Measurements from ENCODE around the gene CYTH2.

CYTH2 gene

GRCh38 chr19:48445256-48445605 is 23.9 kb upstream of the CYTH2 start:
- Histone ChIP-seq H3K9me2 (replicated peaks; ENCODE audit: insufficient read depth, low read length) (no peaks in the 10 kb centered on the region), H3K27me3 (ENCODE audit: low read length) (no peaks in the 10 kb centered on the region), H3K36me3 (ENCODE audit: low read length) (0 out of 2 replicates have a peak, but pooled peaks cover 10% of the 10 kb centered on the region), H2AFZ (ENCODE audit: low read depth, low read length, severe bottlenecking) (peak overlapping the region; percentile 97), H3K4me2 (ENCODE audit: low read depth, low read length, poor library complexity, severe bottlenecking) (peak overlapping the region; percentile 96), H3K79me2 (ENCODE audit: insufficient read depth, low read length) (peaks cover 26% of the 10 kb centered on the region), H3K27ac (ENCODE audit: low read depth, low read length) (peak overlapping the region; percentile 68), H4K20me1 (ENCODE audit: low read depth, low read length) (no peaks in the 10 kb centered on the region), H3K4me3 (ENCODE audit: insufficient read depth, low read length, poor library complexity, severe bottlenecking) (peak overlapping the region; percentile 91), H3F3A (ENCODE audit: insufficient read depth) (no peaks in the 10 kb centered on the region), H3K9me3 (ENCODE audit: insufficient read depth, low read length) (no peaks in the 10 kb centered on the region), H3K9ac (ENCODE audit: low read length) (peak overlapping the region; percentile 87)
- TF ChIP-seq EZH2phosphoT487 (conservative IDR thresholded peaks at IDR 0.05; ENCODE audit: low read length), result no peak
- TF ChIP-seq, protein P1, sequence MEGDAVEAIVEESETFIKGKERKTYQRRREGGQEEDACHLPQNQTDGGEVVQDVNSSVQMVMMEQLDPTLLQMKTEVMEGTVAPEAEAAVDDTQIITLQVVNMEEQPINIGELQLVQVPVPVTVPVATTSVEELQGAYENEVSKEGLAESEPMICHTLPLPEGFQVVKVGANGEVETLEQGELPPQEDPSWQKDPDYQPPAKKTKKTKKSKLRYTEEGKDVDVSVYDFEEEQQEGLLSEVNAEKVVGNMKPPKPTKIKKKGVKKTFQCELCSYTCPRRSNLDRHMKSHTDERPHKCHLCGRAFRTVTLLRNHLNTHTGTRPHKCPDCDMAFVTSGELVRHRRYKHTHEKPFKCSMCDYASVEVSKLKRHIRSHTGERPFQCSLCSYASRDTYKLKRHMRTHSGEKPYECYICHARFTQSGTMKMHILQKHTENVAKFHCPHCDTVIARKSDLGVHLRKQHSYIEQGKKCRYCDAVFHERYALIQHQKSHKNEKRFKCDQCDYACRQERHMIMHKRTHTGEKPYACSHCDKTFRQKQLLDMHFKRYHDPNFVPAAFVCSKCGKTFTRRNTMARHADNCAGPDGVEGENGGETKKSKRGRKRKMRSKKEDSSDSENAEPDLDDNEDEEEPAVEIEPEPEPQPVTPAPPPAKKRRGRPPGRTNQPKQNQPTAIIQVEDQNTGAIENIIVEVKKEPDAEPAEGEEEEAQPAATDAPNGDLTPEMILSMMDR (IDR thresholded peaks at IDR 0.05; ENCODE audit: insufficient read depth, low read length, poor library complexity, severe bottlenecking), result peak; percentile 41

GRCh38 chr19:48445606-48446481 is 23.3 kb upstream of the CYTH2 start, which contains the start of gene GRWD1:
GRWD1 (plus strand) TSS chr19:48445983; CDS start chr19:48446006, 23 bp downstream.
- H3K79me2 ChIP-seq (ENCODE audit: insufficient read depth, low read length), result peaks cover 26% of the 10 kb centered on the region
- H3F3A ChIP-seq (ENCODE audit: insufficient read depth), result no peaks in the 10 kb centered on the region
- peak within 1 kb of the TSS; percentile 91 for H3K4me3 ChIP-seq (ENCODE audit: insufficient read depth, low read length, poor library complexity, severe bottlenecking)
- 0 out of 2 replicates have a peak, but pooled peaks cover 10% of the 10 kb centered on the region for H3K36me3 ChIP-seq (ENCODE audit: low read length)
- H2AFZ ChIP-seq (ENCODE audit: low read depth, low read length, severe bottlenecking), result peak within 1 kb of the TSS; percentile 97
- no peaks in the 10 kb centered on the region for H3K9me2 ChIP-seq (replicated peaks; ENCODE audit: insufficient read depth, low read length)
- H3K9me3 ChIP-seq (ENCODE audit: insufficient read depth, low read length), result no peaks in the 10 kb centered on the region
- H3K27ac ChIP-seq (ENCODE audit: low read depth, low read length), result peak within 1 kb of the TSS; percentile 68
- H3K9ac ChIP-seq (ENCODE audit: low read length), result peak within 1 kb of the TSS; percentile 87
- H4K20me1 ChIP-seq (ENCODE audit: low read depth, low read length), result no peaks in the 10 kb centered on the region
- H3K4me2 ChIP-seq (ENCODE audit: low read depth, low read length, poor library complexity, severe bottlenecking), result peak within 1 kb of the TSS; percentile 96
- H3K27me3 ChIP-seq (ENCODE audit: low read length), result no peaks in the 10 kb centered on the region
- TF ChIP-seq EZH2phosphoT487 (conservative IDR thresholded peaks at IDR 0.05; ENCODE audit: low read length), result no peak
- TF ChIP-seq, protein P1 (IDR thresholded peaks at IDR 0.05; ENCODE audit: insufficient read depth, low read length, poor library complexity, severe bottlenecking), result peak; percentile 11

DNA sequence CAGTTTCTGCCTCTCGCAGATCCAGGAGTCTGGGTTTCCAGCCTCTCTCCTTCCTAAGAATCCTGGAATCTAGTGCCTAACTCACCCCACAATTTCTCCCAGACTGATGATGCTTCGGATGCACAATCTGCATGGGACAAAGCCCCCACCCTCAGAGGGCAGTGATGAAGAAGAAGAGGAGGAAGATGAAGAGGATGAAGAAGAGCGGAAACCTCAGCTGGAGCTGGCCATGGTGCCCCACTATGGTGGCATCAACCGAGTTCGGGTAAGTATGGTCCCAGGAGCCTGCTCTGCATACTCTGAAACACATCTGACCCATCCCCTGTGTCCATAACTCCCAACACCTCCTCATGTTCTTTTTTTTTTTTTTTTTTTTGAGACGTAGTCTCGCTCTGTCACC is 22.6 kb upstream of the CYTH2 start:
- H2AFZ ChIP-seq (ENCODE audit: low read depth, low read length, severe bottlenecking), result no peak overlapping the region
- H3K27me3 ChIP-seq (ENCODE audit: low read length), result no peaks in the 10 kb centered on the region
- no peaks in the 10 kb centered on the region for H3K9me2 ChIP-seq (replicated peaks; ENCODE audit: insufficient read depth, low read length)
- H3K4me3 ChIP-seq (ENCODE audit: insufficient read depth, low read length, poor library complexity, severe bottlenecking), result peak overlapping the region; percentile 91
- H3K79me2 ChIP-seq (ENCODE audit: insufficient read depth, low read length), result peaks cover 26% of the 10 kb centered on the region
- H3K9me3 ChIP-seq (ENCODE audit: insufficient read depth, low read length), result no peaks in the 10 kb centered on the region
- H3K4me2 ChIP-seq (ENCODE audit: low read depth, low read length, poor library complexity, severe bottlenecking), result peak overlapping the region; percentile 96
- 0 out of 2 replicates have a peak, but pooled peaks cover 10% of the 10 kb centered on the region for H3K36me3 ChIP-seq (ENCODE audit: low read length)
- no peaks in the 10 kb centered on the region for H3F3A ChIP-seq (ENCODE audit: insufficient read depth)
- H3K9ac ChIP-seq (ENCODE audit: low read length), result peak overlapping the region; percentile 87
- no peaks in the 10 kb centered on the region for H4K20me1 ChIP-seq (ENCODE audit: low read depth, low read length)
- no peak overlapping the region for H3K27ac ChIP-seq (ENCODE audit: low read depth, low read length)
- no peak for TF ChIP-seq EZH2phosphoT487 (conservative IDR thresholded peaks at IDR 0.05; ENCODE audit: low read length)
- TF ChIP-seq, protein P1 (IDR thresholded peaks at IDR 0.05; ENCODE audit: insufficient read depth, low read length, poor library complexity, severe bottlenecking), result peak; percentile 5
